Fibroblast of skin of left biceps (primary cell): ENCODE data around the gene KDM4B.

Experiments
- DNase-seq, 2 experiments: peaks; one replicate each; pipeline ENCODE4 v3.0.0-alpha.2; 2013; ENCODE audit warnings: low read depth in 2 of 2

KDM4B gene

DNA sequence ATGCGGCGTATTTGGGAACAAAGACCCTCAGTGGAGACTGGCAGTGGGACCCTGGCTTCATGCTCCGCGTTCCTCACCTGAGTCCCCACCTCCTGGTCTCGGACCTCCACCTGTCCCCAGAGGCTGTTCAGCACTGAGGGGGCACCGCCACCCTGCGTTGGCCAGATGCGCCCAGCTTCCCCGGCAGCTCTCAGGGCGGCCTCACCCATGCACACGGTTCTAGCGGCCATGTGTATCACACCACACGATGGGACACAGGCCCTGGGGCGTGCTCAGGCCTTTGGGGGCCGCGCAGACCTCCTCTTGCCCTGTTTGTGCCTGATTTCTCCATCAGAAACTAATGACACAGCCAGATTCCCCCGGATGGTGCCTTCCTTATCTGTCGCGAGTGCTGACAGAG lies 138.1 kb downstream of the KDM4B start:
- no peak for DNase-seq

GRCh38 chr19:5107432-5108122 lies 138.7 kb downstream of the KDM4B start:
- no peak for DNase-seq

DNA sequence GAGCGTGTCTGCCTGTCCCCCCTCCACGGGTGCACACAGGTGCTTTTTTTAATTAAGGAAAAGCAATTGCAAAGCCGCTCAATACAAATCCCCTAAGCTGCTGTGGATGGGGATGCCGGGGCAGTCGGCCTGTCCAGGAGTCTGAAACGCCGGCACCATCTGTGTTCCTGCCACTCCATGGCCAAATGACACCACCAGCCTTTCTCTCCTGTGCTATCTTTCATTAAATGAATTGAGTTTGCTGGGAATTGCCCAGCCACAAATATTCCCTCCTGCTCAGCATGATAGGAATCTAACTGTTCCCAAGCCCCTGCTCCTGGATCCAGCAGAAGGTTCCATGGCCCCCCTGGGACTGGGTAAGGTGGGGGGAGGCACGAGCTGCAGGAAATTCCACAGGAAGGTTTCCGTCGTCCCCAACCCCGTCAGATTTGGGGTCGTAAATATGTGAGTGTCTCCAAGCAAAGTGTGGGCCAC lies 139.2 kb downstream of the KDM4B start:
- no peak for DNase-seq

- DNase-seq = no peak
Measured at GRCh38 chr19:5108866-5109265, 140.0 kb downstream of the KDM4B start.

DNA sequence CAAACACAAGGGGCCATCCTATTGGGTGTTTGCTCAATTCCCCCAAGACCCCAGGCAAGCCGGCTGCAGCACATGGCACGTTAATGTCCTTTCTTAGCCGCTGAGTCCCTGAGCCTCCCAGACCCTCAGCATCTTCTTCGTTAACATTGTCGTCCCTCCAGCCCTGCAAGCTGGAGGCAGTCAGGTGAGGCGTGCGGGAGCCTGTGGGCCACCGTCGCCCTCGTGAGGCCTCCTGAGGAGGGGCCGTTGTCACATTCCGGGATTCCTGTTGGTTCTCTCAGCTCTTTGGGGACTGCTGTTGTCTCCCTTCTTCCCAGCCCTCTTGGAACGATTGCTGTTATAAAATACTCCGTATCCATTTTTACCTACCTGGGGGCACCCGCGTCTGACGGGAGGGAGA lies 140.6 kb downstream of the KDM4B start:
- no peak for DNase-seq

DNA sequence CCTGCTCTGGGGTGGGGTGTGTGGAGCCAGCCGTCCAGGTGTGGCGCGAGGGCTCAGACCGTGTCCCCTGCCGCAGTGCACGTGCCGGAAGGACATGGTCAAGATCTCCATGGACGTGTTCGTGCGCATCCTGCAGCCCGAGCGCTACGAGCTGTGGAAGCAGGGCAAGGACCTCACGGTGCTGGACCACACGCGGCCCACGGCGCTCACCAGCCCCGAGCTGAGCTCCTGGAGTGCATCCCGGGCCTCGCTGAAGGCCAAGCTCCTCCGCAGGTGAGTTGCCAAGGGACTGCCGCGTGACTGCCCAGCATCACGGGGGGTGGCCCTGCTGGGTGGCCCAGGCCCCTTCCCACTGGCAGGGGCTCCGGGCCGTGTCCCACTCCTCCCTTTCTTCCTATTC lies 141.6 kb downstream of the KDM4B start:
- DNase-seq = no peak

DNA sequence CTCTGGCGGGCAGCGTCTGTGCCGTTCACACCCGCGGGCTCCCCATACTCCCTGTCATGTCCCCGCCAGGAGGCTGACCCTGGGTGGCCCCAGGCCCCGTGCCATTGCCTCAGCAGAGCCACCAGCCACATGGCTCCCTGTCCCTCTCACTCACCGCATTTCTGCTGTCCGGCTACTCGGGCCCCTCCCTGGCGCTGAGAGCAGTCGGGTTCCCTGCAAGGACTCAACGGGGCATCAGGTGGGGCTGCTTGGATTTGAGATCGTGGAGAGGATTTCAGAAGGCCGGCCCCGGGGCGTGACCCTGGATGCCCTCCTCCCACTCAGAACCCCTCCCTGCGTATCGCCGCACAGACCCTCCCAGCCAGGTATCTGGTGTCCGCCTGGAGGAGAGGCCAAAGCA lies 142.1 kb downstream of the KDM4B start:
- no peak for DNase-seq

DNA sequence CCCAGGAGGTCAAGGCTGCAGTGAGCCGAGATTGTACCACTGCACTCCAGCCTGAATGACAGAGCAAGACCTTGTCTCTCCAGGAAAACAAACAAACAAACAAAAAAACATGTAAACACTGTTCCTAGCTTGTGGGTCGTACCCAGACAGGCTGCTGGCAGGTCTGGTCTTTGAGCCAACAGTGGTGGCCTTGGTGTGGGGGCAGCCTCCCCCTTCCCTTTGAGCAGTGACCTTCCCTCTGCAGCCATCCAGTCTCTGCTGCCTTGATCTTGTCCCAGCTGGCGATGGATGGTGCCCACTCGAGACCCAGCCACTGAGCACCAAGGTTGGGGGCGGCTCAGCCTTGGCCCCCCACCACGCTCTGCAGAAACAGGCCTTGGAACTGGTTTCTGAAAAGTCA lies 143.3 kb downstream of the KDM4B start:
- DNase-seq = no peak

- DNase-seq = no peak
Measured at GRCh38 chr19:5112681-5113575, 144.0 kb downstream of the KDM4B start.

GRCh38 chr19:5113633-5114586 lies 145.0 kb downstream of the KDM4B start:
- DNase-seq = no peak

GRCh38 chr19:5114727-5115126 lies 145.8 kb downstream of the KDM4B start:
- no peak for DNase-seq

DNA sequence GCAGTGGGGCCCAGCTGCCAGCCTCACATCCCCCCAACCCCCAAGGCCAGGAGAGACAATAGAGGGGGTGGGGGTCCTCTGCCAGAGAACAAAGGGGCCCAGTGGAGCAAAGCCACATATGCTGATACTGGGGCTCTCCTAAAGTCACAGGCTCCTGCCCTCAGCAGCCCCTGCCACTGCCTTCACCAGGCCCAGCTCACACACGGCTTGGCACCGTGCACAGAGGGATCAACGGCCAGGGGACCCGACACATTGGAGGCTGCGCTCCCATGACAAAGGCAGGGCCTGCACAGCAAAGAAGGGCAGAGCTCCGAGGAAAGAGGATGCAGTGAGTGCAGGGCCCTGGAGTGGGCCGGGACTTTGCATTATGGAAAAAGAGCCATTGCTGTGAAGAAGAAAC lies 146.4 kb downstream of the KDM4B start:
- DNase-seq = no peak

DNA sequence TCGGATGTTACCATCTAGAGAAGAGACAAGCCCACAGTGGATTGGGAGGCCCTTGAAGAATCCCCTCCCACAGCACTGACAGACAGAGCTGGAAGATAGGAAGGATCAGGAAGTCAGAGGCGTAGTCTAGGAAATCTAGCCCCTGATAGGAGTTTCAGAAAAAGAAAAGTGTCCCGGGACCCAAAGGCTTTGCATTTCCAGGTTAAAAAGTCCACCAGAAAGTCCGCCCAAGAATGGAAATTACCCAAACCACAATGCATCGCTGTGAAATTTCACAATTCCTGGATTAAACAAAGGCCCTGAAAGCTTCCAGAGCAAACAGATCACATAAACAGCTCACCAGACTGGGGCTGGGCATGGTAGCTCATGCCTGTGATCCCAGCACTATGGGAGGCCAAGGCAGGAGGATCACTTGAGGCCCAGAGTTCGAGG lies 146.9 kb downstream of the KDM4B start:
- DNase-seq = no peak

- no peak for DNase-seq
Measured at GRCh38 chr19:5116292-5116691, 147.4 kb downstream of the KDM4B start.

- no peak for DNase-seq
Measured at GRCh38 chr19:5117421-5117820, 148.5 kb downstream of the KDM4B start.

GRCh38 chr19:5118026-5118425 lies 149.1 kb downstream of the KDM4B start:
- no peak for DNase-seq

GRCh38 chr19:5119297-5119998 lies 150.5 kb downstream of the KDM4B start:
- no peak for DNase-seq

DNA sequence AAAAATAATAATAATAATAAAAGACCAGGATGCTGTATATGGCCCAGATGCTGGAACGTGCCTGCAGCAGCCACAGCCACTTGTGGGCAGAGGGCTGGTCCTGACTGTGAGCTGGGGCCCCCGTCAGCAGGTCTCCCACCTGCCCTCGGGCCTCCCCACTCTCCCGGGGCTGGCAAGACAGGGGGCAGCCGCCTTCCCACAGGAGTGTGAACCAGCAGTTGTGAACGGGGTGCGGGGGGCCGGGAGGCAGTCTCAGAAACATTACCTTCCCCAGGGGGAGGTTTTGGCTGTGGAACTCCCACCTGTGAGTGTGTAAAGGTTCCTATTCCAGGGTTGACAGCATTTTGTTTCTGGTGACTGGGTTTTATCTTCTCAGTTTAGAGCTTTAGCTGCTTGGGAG lies 151.4 kb downstream of the KDM4B start:
- DNase-seq = no peak

GRCh38 chr19:5120833-5121232 lies 151.9 kb downstream of the KDM4B start:
- DNase-seq = no peak

- no peak for DNase-seq
Measured at GRCh38 chr19:5121266-5122120, 152.6 kb downstream of the KDM4B start.

GRCh38 chr19:5122121-5122400 lies 153.1 kb downstream of the KDM4B start:
- no peak for DNase-seq
